AG08396 (cell line): ENCODE results near the gene ALAD.
"Not testable (repeated sequence)": the region's sequence is repeated elsewhere in the genome, so short reads cannot be mapped to it uniquely, and the experiment has no call there.

Source experiments
- DNase-seq: peaks from one replicate; pipeline ENCODE4 v3.0.0; 2012; ENCODE audit warnings: low spot score, mixed read lengths

The ALAD gene

DNA sequence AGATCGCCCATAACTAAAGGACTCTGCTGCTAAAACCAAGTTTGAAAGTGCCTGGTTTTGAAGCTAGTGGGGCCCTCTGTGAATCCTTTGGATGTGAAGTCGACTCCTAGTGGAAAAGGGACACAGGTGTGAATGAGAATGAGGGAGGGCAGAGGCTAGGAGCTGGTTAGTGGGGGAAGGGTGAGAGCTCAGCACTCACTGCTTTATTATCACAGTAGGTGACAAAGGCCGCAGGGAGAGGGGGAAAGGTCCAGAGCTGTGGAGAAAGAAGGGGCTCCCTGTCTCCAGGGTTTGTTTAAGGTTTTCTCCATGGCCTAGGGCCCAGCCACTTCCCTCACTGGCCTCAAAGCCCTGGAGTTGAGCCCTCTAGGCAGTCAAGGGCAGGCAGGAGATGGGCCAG lies 27.8 kb downstream of the ALAD start:
- no peak for DNase-seq

DNA sequence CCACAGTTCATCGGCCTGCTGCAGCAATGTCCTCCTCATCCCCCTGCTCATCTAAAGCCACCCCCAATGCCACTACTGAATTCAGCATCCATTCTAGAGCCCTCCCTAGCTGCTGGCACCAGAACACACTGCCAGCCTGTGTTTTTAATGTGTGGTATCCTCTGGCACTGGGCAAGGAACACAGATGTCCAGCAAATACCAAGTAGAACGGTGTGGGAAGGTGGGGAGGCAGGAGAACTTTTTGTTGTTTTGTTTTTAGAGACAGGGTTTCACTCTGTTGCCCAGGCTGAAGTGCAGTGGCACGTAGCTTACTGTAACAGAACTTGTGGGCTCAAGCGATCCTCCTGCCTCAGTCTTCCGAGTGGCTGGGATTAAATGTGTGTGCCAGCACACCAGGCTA lies 29.0 kb downstream of the ALAD start:
- DNase-seq, result no peak

DNA sequence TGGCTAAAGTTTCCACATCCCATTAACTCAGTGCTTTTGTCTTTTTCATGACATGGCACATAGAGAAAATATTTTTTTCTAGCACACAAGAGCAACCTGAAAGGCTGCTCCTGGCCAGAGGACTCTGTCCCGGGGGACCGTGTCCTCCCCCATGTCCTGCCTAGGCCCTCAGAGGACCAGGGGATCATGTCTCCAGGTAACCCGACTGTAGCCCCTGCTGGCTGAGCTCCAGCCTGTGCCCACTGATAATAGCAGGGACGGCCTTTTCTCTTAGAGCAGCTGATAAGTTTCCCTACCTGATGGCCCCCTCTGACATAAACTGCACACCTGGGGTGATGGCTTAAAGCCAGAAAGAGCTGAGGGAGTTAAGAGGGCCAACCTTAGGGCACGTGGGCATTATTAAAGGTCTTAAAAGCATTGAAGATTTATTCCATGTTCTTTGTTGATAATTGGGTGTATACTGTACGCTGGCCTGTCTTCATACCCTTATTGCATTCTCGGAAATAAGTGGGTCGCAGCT lies 30.2 kb downstream of the ALAD start:
- DNase-seq, result no peak

DNA sequence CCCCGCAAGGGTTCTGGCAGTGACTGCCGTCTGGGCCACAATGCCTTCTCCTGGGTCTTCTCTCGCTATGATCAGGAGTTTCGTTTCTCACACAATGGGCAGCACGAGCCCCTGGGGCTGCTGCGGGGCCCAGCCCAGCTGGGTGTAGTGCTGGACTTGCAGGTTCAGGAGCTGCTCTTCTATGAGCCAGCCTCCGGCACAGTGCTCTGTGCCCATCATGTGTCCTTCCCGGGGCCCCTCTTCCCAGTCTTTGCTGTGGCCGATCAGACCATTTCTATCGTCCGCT lies 31.3 kb downstream of the ALAD start:
- no peak for DNase-seq

DNA sequence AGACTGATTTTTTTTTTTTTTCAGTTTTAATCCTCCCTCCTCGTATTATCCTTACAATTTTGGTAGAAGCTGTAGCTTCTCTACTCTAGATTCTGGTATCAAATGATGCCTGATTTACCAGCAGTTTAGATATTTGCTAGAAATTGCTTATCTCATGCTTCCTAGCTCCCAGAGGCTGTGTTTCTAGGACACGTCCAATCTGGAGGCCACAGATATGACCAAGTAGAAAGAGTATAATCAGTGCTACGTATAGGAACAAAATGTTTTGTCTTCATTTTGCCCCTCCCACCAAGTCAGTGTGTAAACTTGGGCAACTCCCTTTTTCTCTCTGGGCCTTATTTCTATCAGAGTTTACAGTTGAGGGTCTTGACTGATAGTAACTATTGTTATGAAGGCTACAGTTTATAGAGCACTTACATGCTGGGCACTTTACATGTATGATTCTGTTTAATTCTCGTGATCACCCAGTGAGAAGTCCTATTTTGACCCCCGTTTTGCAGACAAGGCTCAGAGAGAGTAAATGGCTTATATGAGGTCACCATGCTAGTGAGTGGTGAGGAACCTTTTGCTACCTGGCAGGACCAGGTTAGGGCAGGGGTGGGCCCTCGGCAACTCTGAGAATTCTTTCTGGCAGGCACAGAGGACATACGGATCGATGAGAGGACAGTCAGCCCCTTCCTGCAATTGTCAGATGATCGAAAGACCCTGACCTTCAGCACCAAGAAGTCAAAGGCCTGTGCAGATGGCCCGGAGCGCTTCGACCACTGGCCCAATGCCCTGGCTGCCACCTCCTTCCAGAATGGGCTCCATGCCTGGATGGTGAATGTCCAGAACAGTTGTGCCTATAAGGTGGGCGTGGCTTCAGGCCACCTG lies 31.9 kb downstream of the ALAD start:
- no peak for DNase-seq

DNA sequence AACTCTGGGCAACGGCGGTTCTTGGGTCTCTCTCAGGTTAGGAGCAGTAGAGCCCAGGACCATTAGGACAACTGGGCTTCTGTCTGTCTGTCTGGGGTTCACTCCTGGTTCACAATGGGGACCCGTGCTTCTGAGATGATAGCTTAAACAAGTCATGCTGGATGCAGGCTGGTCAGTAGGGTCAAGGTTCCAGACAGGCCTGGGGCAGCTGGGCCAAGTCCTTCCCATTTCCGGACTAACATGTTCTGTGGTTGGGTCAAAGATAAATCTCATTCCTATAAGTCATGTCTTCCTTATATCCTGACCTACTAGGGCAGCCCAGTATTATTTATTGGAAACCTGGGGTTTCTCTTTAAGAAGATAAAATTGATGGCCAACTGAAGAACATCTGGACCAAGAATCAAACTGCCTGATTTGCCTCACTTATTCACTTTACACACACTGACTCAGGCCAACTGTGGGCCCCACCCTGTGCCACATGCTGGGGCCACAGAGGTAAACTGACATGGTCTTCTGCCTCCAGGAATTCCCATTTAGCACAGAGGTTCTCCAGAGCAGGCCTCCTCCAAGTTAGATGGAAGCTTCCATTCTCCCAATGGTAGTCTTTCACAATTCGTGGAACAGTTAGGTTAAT lies 32.6 kb downstream of the ALAD start:
- DNase-seq, result no peak

DNA sequence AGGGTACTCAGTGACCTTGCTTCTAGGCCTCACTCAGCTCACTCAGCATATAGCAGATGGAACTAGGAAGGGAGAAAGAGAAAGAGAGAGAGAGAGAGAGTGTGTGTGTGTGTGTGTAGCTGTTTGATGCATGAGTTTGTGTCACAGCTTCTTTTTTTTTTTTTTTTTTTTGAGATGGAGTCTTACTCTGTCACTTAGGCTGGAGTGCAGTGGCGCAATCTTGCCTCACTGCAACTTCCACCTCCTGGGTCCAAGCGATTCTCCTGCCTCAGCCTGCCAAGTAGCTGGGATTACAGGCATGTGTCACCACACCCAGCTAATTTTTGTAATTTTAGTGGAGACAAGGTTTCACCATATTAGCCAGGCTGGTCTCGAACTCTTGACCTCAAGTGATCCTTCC lies 35.4 kb downstream of the ALAD start:
- DNase-seq, result not testable (repeated sequence)

DNA sequence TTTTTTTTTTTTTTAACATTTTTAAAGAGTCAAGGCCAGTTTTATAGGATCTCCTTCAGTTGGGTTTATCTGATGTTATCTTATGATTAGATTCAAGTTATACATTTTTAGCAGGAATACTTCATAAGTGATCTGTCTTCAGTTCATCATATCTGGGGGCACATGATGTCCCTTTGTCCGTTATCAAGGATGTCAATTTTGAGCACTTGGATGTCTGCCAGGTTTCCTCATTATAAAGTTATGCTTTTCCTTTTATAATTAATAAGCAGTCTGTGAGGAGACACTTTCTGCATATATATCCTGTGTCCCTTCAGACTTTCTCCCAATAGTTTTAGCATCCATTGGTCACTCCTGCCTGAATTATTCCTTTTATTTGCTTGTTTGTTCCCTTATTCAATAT lies 36.1 kb downstream of the ALAD start:
- no peak for DNase-seq

DNA sequence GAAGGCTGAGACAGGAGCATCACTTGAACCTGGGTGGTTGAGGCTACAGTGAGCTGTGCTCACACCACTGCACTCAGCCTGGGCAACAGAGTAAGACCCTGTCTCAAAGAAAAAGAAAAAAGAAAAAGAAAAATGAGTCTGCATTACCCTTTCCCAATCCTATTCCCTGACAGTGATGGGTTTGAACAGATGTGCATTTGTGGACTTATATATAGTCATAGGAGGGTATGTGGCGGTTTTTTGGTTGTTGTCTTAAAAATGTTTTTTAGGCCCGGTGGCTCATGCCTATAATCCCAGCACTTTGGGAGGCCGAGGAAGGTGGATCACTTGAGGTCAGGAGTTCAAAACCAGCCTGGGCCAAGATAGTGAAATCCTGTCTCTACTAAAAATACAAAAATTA lies 37.7 kb downstream of the ALAD start:
- no peak for DNase-seq

DNA sequence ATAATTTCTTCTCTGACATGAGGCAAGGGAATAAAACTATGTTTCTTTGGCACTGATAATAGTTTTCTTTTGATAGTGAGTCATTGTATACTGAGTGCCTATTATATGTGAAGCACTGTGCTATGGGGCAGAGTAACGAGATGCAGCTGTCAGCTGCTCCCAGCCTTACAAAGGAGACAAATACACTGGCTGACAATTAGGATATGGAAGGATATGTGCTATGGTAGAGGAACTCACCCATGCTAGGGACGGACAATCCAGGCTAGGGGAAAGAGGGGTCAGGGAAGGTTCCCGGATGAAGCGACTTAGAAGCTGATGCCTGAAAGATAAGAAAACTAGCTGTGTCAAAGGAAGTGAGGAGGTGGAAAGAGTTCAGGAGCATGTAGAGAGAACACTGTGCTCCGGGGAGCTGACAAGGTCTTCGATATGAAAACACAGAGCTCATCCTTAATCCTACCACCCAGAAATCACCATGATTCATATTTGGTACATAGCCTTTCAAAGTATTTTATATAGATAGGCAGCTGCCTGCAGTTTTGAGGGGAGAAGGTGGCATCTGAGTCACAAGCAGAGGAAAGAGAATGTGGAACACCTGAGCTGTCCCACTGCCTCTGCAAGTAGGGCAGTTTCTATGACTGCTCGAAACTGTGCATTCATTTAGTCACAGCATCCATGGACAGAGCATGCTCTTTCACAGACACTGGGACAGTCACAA lies 39.6 kb downstream of the ALAD start:
- peak; percentile 45 for DNase-seq

DNA sequence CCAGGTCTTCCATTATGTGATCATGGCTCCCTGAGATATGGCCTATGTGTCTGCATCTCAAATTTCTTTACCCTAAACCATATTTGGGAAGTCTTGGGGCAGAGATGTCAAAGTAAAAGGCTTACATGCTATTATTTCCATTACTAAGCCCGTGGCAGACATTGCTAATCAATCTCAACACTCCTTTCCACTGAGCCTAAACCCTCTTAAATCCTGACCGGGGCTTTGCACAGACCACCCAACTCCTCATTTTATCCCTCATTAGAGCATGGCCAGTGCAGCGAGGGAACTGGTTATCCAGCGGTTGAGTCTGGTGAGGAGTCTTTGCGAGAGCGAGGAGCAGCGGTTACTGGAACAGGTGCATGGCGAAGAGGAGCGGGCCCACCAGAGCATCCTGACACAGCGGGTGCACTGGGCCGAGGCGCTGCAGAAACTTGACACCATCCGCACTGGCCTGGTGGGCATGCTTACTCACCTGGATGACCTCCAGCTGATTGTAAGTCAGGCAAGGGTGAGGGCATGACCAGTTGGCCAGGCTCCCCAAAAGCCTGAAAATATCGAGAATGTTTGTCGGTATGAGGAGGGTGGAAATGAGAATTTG lies 40.7 kb downstream of the ALAD start:
- DNase-seq, result no peak

DNA sequence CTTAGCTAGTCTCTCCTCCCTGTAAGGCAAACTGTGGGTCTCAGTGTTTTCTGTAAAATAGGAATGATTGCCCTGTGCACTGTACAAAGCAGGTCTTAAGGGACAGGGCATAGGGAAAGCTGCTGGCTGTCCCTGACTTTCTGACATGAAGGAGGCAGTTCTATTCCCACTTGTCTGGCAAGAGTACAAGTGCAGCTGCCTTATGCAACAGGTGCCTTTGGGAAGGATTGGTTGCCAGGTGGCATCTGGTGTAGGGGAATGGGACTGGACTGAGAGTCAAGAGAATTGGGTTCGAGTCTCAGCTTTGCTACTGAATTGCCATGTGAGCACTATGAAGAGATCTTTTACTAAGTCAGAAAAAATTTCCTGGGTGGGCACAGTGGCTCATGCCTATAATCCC lies 41.7 kb downstream of the ALAD start:
- no peak for DNase-seq

DNA sequence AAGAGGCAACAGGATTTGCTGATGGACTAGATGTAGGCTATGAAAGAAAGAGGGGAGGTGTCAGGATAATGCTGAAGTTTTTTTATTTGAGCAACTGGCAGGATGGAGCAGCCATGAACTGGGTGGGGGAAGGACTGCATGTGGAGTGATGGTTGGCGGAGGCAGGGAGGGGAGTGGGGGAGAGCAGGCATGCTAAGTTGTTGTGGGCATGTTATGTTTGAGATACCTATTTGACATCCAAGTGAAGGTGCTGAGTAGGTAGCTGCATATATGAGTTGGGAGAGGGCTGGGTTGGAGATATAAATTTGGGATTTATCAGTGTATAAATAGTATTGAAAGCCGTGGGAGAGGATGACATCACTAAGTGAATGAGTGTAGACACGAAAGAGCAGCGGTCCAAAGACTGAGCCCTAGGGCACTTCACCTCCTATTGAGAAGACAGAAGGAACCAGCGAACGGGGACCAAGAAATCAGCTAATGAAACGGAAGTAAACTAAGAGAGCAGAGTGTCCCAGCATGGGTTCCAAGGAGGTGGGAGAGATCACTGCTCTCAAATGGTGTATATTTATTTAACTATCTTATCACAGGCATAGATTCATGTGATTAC lies 44.3 kb downstream of the ALAD start:
- no peak for DNase-seq

DNA sequence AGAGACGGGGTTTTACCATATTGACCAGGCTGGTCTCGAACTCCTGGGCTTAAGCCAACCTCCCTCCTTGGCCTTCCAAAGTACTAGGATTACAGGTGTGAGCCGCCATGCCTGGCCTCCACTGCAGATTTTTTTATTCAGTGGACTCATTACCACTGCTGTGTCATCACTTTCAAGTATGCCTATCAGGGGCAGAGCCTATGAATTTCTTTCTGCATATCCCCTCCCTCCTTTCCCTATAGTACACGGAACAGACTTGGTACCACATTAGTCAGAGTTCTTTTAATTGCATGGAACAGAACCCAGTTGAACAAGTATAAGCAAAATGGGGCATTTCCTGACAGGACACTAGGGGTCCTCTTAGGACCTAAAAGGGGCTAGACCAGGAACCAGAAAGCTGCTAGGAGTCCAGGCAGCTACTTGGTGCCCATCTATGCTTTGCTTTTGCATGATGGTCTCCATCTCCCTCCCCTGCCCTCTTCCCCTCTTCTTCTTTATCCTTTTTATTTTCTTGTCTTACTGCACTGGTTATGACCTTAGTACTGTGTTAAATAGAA lies 46.0 kb downstream of the ALAD start:
- DNase-seq, result no peak

DNA sequence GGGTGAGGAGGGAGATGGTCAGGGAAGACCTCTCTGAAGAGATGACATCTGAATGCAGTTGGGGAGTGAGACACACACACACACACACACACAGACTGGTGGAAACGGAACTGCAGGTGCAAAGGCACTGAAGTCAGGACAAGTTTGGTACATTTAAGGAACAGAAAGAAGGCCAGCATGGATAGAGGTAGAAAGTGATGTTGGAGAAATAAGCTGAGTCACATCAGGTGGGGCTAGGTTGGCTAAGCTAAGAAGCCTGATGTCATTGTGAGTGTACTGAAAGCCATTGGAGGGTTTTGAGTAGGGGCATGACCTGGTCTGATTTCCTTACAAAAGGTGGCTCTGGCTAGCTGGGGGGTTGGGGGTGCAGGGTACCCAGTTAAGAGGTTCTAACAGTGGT lies 48.7 kb downstream of the ALAD start:
- no peak for DNase-seq

DNA sequence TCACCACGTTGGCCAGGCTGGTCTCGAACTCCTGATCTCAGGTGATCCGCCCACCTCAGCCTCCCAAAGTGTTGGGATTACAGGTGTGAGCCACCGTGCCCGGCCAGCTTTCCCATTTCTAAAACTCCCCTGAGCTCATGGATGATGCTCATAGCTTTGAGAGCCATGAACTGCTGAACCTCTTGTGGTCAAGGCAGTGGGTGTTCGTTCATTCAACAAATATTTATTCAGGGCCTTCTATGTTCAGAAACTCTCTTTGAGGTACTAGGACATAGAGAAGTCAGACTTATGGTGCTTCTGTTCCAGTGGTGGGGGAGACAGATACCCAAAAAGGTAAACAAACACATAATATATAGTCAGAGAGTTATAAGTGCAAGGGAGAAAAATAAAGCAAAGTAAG lies 49.1 kb downstream of the ALAD start:
- no peak for DNase-seq

DNA sequence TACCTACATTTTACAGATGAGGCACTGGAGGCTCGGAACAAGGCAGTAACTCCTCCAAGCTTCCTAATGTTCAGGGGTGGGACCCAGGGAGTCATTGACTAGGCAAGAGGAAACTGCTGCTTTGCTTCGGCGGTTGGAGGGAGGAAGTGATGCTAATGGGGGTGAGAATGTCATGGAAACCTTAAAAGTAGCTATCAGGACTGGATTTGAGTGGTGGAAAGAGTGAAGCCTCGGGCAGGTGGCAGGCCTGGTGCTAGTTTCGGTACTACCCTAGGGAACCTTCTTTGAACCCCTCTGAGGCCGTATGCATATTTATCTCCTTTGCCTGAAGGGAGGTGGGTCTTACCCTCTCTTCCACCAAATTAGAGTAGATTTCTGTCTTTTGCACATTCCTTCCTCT lies 50.1 kb downstream of the ALAD start:
- DNase-seq, result no peak

DNA sequence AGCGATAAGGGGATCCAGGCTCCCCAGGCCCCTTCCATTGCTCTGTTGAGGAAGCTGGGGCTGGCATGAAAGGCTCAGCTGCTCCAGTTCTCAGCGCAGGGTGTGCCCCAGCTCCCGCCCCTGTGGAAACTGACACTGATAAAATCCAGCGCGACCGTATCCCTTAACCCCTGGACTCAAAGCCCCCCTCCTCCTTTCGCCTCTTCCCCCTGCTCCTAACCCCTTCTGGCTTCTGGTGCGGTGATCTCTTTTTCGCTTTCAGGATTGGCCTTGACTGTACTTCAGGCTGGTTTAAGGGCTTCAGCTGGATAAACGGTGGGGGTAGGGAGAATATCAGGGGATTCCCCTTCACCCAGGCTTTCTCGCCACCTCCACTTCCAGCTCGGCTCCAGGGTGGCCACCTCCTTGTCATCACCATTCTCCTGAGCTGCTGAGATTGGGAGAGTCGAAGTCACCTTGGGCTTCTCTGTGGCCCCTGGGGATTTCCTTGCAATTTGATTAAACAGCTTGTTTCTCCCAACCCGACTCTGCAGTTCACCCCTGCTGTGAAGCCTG lies 50.9 kb downstream of the ALAD start:
- DNase-seq, result no peak

DNA sequence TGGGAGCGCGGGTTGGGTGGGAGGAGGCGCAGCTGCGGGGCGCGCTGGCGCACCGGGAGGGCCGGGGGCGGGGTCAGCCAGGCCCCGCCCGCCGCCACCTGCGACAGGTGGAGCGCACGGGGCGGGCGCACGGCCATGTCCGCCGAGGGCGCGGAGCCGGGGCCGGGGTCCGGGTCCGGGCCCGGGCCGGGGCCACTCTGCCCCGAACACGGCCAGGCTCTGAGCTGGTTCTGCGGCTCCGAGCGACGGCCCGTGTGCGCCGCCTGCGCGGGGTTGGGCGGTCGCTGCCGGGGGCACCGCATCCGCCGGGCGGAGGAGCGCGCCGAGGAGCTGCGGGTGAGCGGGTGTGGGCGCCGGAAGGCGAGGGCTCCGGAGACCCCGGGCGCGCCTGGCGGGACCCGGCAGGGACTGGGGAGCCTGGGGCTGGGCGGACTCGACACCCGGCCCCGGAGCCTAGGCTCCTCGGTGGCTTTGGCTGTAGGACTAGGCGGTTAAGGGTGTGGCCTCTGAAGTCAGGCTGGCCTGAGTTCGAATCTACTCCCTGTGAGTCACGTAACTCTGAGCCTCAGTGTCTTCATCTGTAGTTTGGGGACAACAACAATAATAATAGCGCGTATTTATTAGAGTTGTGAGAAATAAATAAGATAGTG lies 51.5 kb downstream of the ALAD start, which contains the start of gene BSPRY:
Gene BSPRY (plus strand): TSS at position 97 of the 650 bp plus-strand sequence. CDS start 39 bp downstream, at position 136.
- peak; percentile 37 for DNase-seq

DNA sequence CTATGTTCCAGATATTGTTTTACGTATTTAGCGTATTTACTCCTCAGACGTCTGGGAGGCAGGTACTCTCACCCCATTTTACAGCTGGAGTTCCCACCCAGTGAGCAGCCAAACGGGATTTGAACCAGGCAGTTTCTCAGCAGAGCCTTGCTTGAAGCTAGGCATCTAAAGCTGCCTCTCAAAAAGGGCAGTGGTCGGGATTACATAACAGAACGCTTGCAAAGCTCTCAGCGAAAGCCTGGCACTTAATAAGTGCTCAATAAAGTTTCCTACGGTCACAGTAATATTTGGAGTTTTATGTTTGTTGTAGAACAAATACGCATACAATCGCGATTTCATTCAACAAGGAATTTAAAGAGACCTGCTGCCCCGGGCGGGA lies 52.0 kb downstream of the ALAD start:
- no peak for DNase-seq

DNA sequence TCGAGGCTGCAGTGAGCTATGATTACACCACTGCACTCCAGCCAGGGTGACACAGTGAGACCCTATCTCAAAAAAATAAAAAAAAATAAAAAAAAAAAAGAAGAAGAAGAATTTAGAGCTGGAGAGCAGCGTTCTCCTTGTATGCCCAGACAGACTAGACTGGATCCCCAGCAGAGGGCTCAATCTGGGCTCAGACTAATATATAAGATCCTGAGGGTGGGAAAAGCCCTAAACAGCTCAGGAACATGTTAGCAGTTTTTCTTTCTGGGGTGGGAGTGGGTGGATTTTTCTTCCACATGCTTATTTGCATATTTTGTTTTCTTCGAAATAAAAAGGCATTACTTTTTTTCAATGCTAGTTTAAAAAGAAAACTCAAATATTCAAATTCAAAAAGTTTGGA lies 52.6 kb downstream of the ALAD start:
- DNase-seq, result no peak
